Left ventricle myocardium inferior (tissue), 1 donor: ENCODE results near the gene EFL1. TPM values are rescaled to one million over a fixed set of nuclear protein-coding genes. Genes with fewer than 3 reads are reported as not detected.

Source experiments
- DNase-seq: peaks from one replicate; pipeline ENCODE4 v3.0.0-alpha.2; 2020
- H3K27ac ChIP-seq: fragments of 200-600 bp; replicated peaks from 2 replicates; pipeline ENCODE4 v1.8.0; 2021
- H3K27me3 ChIP-seq: fragments of 200-600 bp; 2 replicates; pipeline ENCODE4 v1.8.0; 2021; ENCODE audit warnings: low read depth
- H3K36me3 ChIP-seq: fragments of 200-600 bp; 2 replicates; pipeline ENCODE4 v1.8.0; 2021
- H3K4me1 ChIP-seq: fragments of 200-600 bp; 2 replicates; pipeline ENCODE4 v1.8.0; 2021
- H3K4me3 ChIP-seq: fragments of 200-600 bp; 2 replicates; pipeline ENCODE4 v1.8.0; 2021; ENCODE audit warnings: mild to moderate bottlenecking, moderate library complexity
- H3K9me3 ChIP-seq: fragments of 200-600 bp; replicated peaks from 2 replicates; pipeline ENCODE4 v1.8.0; 2021
- intact Hi-C: fragments of 100-400 bp; cut with micrococcal nuclease; formaldehyde crosslinking; loops from one replicate; pipeline ENCODE4 v1.11.0; 2022
- total RNA-seq: library from RNA; stranded (reverse); fragmentation: NEBNext Ultra II Directional; extraction: Animal tissue kit (Norgen Biotek cat#: 25700); gene quantifications from one replicate; pipeline ENCODE4 v1.2.1, GENCODE V29; 2021
- TF ChIP-seq, protein P1 (sequence below): fragments of 200-600 bp; IDR thresholded peaks from 2 replicates; pipeline ENCODE4 v1.8.0; 2021; ENCODE audit warnings: antibody characterized with exemption, mild to moderate bottlenecking, borderline replicate concordance
- donor health status: DM: no; HTN: yes; CAD: no; lungs with severe emphysema.

EFL1 gene
- total RNA-seq, 1 donor from 2014 or later: 12.9 TPM

- Histone ChIP-seq H3K4me1 (peaks cover 3% of the 10 kb centered on the region), H3K36me3 (peaks cover 53% of the 10 kb centered on the region), H3K4me3 (no peak overlapping the region), H3K27ac (no peak overlapping the region), H3K27me3 (no peaks in the 10 kb centered on the region), H3K9me3 (no peaks in the 10 kb centered on the region)
- DNase-seq: peak; percentile 28
- intact Hi-C loops: no loop called here
- TF ChIP-seq, protein P1, sequence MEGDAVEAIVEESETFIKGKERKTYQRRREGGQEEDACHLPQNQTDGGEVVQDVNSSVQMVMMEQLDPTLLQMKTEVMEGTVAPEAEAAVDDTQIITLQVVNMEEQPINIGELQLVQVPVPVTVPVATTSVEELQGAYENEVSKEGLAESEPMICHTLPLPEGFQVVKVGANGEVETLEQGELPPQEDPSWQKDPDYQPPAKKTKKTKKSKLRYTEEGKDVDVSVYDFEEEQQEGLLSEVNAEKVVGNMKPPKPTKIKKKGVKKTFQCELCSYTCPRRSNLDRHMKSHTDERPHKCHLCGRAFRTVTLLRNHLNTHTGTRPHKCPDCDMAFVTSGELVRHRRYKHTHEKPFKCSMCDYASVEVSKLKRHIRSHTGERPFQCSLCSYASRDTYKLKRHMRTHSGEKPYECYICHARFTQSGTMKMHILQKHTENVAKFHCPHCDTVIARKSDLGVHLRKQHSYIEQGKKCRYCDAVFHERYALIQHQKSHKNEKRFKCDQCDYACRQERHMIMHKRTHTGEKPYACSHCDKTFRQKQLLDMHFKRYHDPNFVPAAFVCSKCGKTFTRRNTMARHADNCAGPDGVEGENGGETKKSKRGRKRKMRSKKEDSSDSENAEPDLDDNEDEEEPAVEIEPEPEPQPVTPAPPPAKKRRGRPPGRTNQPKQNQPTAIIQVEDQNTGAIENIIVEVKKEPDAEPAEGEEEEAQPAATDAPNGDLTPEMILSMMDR: no peak
Measured at GRCh38 chr15:82158811-82159210, 103.7 kb downstream of the EFL1 start.

- Histone ChIP-seq H3K9me3 (no peaks in the 10 kb centered on the region), H3K27ac (no peak overlapping the region), H3K4me1 (peaks cover 12% of the 10 kb centered on the region), H3K27me3 (no peaks in the 10 kb centered on the region), H3K36me3 (peaks cover 32% of the 10 kb centered on the region), H3K4me3 (no peak overlapping the region)
- TF ChIP-seq, protein P1: no peak
- DNase-seq: no peak
- intact Hi-C loops: no loop called here
Measured at GRCh38 chr15:82150645-82151044, 111.9 kb downstream of the EFL1 start.

DNA sequence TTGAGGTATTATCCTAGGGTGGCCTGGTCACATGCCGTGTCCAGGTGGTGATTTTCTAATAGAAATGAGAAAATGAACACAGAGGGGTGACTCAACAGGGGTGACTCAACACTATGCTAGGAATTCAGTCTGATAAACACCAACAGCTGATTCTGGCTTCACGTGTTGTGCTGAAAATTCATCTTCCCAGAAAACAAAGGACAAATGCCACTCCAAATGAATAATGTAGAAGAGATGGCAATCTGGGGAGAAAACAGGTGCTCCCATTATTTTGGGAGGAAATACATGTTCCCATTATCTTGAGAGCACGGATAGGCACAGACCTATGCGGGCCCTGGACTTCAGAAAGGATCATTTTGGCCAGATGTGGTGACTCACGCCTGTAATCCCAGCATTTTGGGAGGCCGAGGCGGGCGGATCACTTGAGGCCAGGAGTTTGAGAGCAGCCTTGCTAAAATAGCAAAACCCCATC is 115.5 kb downstream of the EFL1 start:
- Histone ChIP-seq H3K27ac (no peak overlapping the region), H3K9me3 (no peaks in the 10 kb centered on the region), H3K36me3 (peaks cover 24% of the 10 kb centered on the region), H3K4me3 (no peak overlapping the region), H3K27me3 (no peaks in the 10 kb centered on the region), H3K4me1 (peaks cover 19% of the 10 kb centered on the region)
- intact Hi-C loops: no loop called here
- TF ChIP-seq, protein P1: no peak
- DNase-seq: no peak

- Histone ChIP-seq H3K36me3 (peaks cover 19% of the 10 kb centered on the region), H3K9me3 (no peaks in the 10 kb centered on the region), H3K27me3 (no peaks in the 10 kb centered on the region), H3K27ac (no peak overlapping the region), H3K4me3 (no peak overlapping the region), H3K4me1 (peaks cover 19% of the 10 kb centered on the region)
- TF ChIP-seq, protein P1: no peak
- intact Hi-C loops: no loop called here
- no peak for DNase-seq
Measured at GRCh38 chr15:82146576-82146975, 116.0 kb downstream of the EFL1 start.

DNA sequence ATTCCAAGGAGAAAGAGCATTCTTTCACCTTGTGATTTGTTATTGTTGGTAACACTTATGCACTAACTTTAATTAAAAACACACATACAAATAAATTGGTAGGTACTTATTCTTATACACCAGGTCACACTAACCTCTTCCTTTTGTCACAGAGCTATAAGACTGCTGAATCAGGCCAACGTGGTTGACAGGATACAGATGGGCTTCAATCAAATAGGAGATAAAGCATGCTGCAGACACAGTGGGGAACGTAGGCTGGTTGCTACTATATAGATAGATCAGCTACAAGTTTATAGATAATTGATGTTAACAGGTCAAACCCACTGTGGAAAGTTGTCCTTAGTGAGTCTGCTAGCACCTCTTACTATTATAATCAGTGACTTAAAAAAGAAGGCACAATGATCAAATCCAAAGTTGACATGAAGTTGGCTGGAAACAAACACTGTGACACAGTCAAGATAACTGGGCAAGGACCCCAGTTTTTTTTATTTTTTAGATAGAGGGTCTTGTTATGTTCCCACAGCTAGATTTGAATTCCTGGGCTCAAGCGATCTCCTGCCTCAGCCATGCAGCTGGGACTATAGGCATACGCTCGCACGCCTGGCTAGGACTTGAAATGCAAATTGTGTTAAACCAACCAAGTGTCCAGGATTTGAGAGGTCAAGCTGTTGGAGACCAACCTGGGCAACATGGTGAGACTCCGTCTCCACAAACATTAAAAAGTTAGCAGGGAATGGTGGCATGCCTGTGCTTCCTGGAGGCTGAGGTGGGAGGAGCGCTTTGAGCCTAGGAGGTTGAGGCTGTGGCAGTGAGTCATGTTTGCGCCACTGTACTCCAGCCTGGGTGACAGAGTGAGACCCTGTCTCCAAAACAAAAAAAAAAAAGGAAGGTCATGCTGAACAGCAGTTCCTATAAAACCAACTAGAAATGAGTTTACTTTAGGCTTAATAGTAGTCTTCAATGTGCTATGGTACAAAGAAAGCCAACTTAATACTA is 118.8 kb downstream of the EFL1 start:
- TF ChIP-seq, protein P1: no peak
- intact Hi-C loops: no loop called here
- no peaks in the 10 kb centered on the region for H3K36me3 ChIP-seq

More for the DNA sequence above, 118.8 kb downstream of the EFL1 start:
- Histone ChIP-seq H3K4me1 (peaks cover 22% of the 10 kb centered on the region), H3K4me3 (no peak overlapping the region), H3K27me3 (no peaks in the 10 kb centered on the region), H3K9me3 (no peaks in the 10 kb centered on the region), H3K27ac (no peak overlapping the region)
- DNase-seq: no peak
